Osteocyte (in vitro differentiated cells): Measurements from ENCODE around the gene SYTL2. TPM values are rescaled to one million over a fixed set of nuclear protein-coding genes. Genes with fewer than 3 reads are reported as not detected.

Experiments
- DNase-seq: peaks from one replicate; pipeline ENCODE4 v3.0.0; 2021; ENCODE audit warnings: mixed read lengths; ENCODE audit not compliant: unreplicated experiment; ENCODE audit errors: extremely low spot score
- H3K27ac Mint-ChIP-seq: one replicate; pipeline ENCODE4 v1.8.0; 2021; ENCODE audit warnings: mild to moderate bottlenecking, mixed read lengths; ENCODE audit not compliant: unreplicated experiment
- H3K27me3 Mint-ChIP-seq: one replicate; pipeline ENCODE4 v1.8.0; 2021; ENCODE audit warnings: mixed read lengths; ENCODE audit not compliant: unreplicated experiment
- H3K36me3 Mint-ChIP-seq: one replicate; pipeline ENCODE4 v1.8.0; 2021; ENCODE audit warnings: mixed read lengths; ENCODE audit not compliant: unreplicated experiment
- H3K4me1 Mint-ChIP-seq: one replicate; pipeline ENCODE4 v1.8.0; 2021; ENCODE audit warnings: mixed read lengths; ENCODE audit not compliant: unreplicated experiment
- H3K4me3 Mint-ChIP-seq: one replicate; pipeline ENCODE4 v1.8.0; 2021; ENCODE audit warnings: mild to moderate bottlenecking, moderate library complexity, mixed read lengths; ENCODE audit not compliant: unreplicated experiment
- H3K9me3 Mint-ChIP-seq: one replicate; pipeline ENCODE4 v1.8.0; 2021; ENCODE audit warnings: mixed read lengths; ENCODE audit not compliant: unreplicated experiment
- total RNA-seq: library from RNA; stranded (reverse); gene quantifications from 2 replicates; pipeline ENCODE4 v1.2.1, GENCODE V29; 2021
- TF ChIP-seq, protein P1 (sequence below): fragments of 200-600 bp; sonication (generic); IDR thresholded peaks from 2 replicates; pipeline ENCODE4 v1.5.0; 2021; ENCODE audit warnings: antibody characterized with exemption, mild to moderate bottlenecking, moderate library complexity

SYTL2 gene
- total RNA-seq, 1 donor from 2014 or later, result 4.0 TPM

DNA sequence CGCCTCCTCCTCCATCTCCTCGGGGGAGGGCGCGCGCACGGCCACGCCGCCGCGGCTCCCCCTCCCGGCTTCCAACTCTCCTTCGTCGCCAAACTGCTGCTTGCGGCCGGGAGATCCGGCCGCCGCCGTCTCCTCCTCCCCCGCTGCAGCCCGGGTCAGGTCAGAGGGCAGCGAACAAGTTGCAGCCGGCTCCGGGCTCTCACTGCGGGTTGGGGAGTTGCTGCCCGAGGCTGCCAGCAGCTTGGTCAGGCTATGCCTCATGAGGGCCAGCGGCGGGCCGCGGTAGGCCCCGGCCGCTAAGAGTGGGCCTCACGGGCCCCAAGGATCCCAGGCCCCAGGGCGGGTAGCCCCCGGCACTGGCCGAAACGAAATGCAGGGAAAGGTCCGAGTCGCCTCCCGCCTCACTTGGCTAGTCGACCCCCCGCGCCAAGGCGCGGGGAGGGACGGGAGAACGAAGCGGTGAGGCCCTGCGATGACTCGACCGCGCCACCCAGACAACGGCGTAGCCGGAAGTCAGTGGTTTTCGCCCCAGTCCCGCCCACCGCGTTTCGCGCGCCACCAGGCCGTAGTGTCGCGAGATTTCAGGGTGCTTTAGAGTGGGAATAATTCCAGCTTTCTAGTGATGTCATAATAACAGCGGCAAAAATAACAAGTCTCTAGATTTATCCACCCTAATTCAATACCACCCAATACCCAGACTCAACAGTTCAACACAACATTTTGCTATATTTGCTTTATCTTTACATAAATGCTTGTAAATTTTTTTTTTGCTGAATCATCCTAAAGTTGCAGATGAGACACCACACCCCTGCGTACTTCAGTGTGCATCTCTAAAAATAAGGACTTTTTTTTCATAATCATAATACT, 146.1 kb downstream of the SYTL2 start, which contains the start of gene CREBZF:
Gene CREBZF, minus strand, starts transcription at position 515 of the 867 bp plus-strand sequence. Its CDS starts 254 bp downstream, at position 261.
- peaks cover 36% of the 10 kb centered on the region for H3K4me1 Mint-ChIP-seq
- no peaks in the 10 kb centered on the region for H3K9me3 Mint-ChIP-seq
- no peaks in the 10 kb centered on the region for H3K27me3 Mint-ChIP-seq
- H3K4me3 Mint-ChIP-seq, result peak within 1 kb of the TSS; percentile 96
- DNase-seq, result peak; percentile 99
- H3K36me3 Mint-ChIP-seq, result peaks cover 15% of the 10 kb centered on the region
- H3K27ac Mint-ChIP-seq, result peak within 1 kb of the TSS; percentile 98
- TF ChIP-seq, protein P1, sequence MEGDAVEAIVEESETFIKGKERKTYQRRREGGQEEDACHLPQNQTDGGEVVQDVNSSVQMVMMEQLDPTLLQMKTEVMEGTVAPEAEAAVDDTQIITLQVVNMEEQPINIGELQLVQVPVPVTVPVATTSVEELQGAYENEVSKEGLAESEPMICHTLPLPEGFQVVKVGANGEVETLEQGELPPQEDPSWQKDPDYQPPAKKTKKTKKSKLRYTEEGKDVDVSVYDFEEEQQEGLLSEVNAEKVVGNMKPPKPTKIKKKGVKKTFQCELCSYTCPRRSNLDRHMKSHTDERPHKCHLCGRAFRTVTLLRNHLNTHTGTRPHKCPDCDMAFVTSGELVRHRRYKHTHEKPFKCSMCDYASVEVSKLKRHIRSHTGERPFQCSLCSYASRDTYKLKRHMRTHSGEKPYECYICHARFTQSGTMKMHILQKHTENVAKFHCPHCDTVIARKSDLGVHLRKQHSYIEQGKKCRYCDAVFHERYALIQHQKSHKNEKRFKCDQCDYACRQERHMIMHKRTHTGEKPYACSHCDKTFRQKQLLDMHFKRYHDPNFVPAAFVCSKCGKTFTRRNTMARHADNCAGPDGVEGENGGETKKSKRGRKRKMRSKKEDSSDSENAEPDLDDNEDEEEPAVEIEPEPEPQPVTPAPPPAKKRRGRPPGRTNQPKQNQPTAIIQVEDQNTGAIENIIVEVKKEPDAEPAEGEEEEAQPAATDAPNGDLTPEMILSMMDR, result no peak

DNA sequence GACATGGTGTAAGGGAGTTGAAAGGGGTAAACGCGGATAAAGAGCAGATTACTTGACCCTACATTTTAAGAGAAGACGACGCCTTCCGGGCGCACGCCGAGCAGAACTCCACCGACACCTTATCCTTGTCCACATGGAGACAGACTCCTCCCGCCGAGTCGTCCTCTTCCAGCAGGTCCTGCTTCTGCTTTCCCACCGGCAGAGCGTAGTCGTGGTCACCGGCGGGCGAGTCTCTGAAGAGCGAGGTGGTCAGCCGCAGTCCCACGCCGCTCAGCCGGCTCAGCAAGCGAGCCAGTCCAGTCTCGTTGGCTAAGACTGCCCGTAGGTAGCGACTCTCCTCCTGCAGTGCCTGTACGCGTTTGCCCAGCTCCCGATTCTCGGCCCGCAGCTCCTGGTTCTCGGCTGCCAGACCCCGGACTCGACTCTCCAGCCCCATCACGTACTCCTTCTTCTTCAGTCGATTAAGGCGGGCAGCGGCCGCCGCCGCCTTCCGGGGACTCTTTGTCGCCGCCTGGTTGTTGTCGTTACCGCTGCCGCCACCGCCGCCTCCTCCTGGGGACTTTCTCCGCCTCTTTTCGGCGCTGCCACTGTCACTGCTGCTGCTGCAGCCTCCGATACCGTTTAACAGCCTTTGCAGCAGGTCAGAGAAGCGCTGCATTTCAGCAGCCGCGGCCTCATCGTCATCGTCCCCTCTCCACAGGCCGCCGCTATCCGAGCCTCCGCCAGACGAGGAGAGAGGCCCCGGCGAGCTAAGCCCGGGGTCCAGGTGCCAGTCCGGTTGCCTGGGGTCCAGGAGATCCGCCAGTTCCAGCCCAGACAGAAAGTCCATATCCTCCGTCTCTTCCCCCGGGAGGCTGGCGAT, 147.0 kb downstream of the SYTL2 start:
- Mint-ChIP-seq H3K9me3 (no peaks in the 10 kb centered on the region), H3K27me3 (no peaks in the 10 kb centered on the region), H3K4me1 (peaks cover 41% of the 10 kb centered on the region), H3K4me3 (peak overlapping the region; percentile 96), H3K27ac (peak overlapping the region; percentile 98), H3K36me3 (peaks cover 21% of the 10 kb centered on the region)
- TF ChIP-seq, protein P1, result peak; percentile 62
- peak; percentile 87 for DNase-seq

DNA sequence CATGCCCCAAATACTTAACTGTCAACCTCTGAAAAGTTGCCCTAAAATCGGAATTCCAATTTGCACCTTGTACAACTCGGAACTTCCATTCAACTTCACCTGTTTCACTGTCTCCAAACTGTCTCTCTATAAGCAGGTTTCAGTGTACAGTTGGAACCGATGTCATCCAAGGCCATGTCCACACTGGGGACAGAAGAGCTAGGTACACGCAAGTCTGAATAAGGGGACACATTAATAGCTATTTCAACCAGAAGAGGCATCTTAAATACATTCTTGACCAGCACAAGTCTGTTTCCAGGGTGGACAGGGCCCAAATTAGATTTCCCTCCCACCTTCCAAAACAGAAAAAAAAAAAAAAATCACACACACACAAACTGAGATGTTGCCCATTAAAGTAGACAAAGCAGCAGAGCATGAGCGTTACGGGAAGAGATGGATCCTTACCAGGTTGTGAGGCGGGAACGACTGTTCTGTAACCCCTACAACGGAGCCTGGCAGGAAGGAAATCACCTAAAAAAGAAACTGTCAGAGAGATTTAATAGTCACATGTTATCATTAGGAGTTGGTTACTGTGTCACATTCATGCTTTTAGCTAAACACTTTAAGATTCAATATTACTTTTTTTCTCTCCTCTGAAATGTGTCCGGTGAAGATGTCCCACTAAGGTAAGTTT, 147.7 kb downstream of the SYTL2 start:
- Mint-ChIP-seq H3K4me3 (peak overlapping the region; percentile 96), H3K27me3 (no peaks in the 10 kb centered on the region), H3K36me3 (peaks cover 27% of the 10 kb centered on the region), H3K27ac (peak overlapping the region; percentile 98), H3K4me1 (peaks cover 43% of the 10 kb centered on the region), H3K9me3 (no peaks in the 10 kb centered on the region)
- no peak for DNase-seq
- TF ChIP-seq, protein P1, result no peak

DNA sequence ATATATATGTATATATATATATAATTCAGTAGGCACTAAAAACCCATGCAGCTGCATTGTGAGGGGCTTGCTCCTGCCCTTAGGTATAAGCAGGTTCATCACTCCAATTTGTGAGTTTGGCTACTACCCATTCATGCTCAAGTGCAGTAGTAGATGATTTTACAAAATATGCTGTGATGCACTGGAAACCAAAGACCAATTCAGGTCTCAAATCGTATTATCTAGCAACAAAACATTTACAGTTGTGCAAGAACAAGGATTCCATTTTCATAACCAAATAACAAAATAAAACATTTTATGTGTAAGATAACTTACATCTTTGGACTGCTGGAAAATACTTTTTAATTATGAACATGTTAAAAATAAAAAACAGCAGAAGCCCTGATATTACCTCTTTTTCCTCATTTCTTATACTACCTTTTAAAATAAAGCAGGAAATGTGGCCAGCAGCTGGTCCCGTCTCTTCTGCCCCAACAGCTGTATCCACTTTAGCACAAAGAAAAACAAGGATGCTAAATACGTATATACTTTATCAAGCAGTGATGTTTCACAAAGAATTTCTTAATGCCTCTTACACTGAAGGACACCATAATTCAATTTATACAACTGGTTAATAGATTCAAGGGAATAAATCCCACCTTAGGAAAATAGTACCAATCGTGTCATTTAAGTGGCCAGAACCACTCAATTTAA, 148.8 kb downstream of the SYTL2 start:
- H3K4me1 Mint-ChIP-seq, result peaks cover 43% of the 10 kb centered on the region
- no peaks in the 10 kb centered on the region for H3K27me3 Mint-ChIP-seq
- H3K36me3 Mint-ChIP-seq, result peaks cover 30% of the 10 kb centered on the region

More for the DNA sequence above, 148.8 kb downstream of the SYTL2 start:
- H3K4me3 Mint-ChIP-seq, result peak overlapping the region; percentile 96
- H3K27ac Mint-ChIP-seq, result no peak overlapping the region
- TF ChIP-seq, protein P1, result no peak
- H3K9me3 Mint-ChIP-seq, result no peaks in the 10 kb centered on the region
- no peak for DNase-seq
